GM18502 (cell line): ENCODE data around the gene HORMAD2.
"Not testable (repeated sequence)": the region's sequence is repeated elsewhere in the genome, so short reads cannot be mapped to it uniquely, and the experiment has no call there.

Experiments used
- ATAC-seq: cut with Tn5 transposase; IDR thresholded peaks from one replicate; pipeline ENCODE4 v1.9.1; 2021; ENCODE audit warnings: mild to moderate bottlenecking; ENCODE audit not compliant: unreplicated experiment, poor library complexity

The HORMAD2 gene

DNA sequence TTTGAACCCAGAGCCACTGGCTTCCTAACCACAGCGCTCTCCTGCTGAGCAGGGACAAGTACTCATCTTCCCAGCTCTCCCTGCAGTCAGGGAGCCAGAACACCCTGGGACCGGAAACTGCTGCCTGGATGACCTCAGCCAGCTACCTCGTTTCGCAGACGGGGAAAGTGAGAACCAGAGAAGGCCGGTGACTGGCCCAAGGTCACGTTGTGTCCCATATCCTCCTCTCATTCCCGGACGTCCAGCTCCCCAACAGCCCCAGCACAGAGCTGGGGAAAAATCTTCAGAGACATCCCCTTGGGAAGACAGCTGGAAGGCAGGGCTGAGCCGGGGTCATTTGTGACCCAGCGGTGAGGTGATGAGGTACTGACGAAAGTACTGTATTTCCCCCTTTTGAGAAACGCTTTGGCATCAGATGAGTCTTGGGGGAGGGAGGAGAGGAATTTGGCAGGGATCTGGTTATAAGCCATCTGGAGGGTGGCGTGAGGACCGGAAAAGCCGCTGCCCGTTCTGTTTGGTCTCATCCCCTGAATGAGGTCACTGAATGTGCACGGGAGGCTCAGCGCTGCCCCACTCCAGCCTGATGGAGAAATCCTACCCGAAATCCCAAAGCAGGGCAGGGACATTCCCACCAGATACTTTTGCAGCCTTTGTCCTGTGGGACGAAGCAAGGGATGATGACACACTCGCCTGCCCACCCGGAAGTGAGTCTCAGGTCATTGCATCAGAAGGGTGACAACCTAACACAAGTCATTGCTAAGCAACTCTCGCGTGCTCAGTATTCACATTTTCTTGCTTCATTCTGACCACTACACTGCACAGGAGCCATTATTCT lies 125.2 kb downstream of the HORMAD2 start:
- no peak for ATAC-seq

DNA sequence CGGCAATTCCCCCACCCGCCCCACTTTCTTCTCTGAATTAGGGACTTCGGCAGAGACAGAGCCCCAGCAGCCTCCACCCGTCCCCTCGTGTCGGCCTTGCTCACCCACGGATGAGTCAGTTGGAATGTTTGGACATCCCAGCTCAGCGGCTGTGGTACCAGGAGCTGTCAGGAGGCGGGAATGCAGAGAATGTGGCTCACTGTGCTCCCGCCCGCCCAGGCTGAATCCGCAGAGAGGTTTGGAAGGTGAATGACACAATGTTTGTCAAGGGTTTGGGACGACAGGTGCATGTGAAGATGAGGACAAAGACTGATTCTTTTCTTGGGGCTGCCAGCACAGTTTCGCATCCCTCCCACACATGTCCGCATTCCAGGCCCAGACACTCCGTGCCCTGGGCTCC lies 126.7 kb downstream of the HORMAD2 start:
- no peak for ATAC-seq

DNA sequence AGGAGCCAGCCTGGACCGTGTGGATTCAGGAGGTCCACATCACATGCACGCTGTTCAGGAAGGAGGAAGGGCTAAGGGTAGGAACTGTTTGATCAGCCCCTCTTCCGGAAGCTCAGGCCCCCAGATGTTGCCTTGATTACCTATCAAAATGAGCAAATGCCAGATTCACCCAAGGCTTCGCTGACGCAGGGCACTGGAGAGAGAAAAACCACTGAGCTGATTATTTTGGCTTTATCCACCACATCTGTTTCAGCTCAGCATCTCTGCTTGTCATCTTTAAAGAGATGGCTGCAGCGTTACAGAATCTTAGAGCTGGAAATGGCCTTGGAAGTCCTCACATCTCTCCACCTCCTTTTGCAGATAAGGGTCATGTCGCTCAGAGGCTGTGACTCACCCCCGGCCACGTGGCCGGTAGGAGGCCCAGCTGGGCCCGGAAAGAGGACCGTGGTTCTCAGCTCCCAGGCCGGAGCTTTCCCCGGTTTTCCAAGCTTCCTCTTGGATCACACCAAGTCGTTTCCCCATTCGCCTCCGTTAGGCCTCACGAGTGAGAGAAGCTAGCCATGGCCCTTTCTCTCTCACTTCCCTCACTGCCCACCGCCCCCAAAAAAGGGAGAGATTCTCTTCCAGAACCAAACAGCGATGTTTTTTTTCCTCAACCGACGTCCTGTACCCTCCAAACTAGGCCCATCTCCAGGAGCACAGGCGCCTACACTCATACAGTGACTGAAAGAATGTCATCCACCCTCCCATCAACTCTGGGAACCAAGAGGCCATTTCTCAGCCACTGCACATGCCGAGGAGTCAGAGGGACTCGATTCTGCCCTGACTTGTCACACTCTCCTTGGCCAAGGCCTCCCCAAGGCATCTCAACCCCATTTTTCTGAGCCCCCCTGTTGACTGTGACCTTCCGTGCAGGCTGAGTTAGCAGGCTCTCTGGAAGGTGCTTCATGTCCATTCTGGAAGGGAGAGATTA lies 128.7 kb downstream of the HORMAD2 start:
- no peak for ATAC-seq

DNA sequence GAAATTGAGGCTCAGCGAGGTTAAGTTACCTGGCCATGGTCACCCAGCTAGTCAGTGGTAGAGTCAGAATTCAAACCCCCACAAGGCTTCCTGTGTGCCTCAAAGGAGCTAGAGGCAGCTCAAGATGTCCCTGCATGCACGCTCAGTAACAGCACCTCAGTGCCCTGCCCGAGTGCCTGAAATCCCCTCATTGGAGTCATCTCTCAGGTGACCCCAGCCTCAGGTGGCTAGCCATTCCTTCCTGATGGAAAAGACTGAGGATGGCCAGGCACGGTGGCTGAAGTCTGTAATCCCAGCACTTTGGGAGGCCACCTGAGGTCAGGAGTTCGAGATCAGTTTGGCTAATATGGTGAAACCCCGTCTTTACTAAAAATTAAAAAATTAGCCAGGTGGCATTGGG lies 129.4 kb downstream of the HORMAD2 start:
- ATAC-seq, result no peak

DNA sequence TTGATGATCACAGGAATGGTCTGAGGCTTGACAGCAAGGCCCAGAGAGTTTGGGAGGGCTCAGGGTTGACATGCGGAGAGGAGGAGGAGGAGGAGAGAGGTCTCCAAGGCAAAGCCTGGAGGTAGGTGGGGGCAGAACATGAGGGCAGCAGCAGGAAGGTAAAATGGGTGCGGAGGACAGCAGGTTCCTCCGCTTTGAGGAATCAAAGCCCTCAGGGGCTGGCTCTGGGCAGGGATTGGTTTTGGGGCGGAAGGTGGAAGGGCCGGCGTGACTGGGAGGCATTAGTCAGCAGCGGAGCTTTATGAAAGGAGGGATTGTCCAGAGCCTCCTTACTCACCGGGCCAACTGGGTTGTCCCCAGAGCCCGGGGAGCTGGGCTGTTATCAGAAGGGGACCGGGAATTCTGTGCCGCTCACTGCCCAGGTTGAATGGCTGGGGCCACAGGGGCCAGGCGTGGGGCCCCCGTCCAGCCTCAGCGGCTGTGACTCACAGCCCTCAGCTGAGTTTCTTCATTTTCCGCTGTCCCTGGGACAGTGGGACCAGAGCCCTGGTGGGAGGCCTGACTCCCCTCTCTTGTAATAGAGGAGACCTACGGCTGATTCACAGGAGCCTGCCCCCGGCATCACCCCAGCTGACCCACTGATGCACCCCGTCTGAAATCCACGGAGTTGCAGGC lies 130.1 kb downstream of the HORMAD2 start:
- no peak for ATAC-seq

DNA sequence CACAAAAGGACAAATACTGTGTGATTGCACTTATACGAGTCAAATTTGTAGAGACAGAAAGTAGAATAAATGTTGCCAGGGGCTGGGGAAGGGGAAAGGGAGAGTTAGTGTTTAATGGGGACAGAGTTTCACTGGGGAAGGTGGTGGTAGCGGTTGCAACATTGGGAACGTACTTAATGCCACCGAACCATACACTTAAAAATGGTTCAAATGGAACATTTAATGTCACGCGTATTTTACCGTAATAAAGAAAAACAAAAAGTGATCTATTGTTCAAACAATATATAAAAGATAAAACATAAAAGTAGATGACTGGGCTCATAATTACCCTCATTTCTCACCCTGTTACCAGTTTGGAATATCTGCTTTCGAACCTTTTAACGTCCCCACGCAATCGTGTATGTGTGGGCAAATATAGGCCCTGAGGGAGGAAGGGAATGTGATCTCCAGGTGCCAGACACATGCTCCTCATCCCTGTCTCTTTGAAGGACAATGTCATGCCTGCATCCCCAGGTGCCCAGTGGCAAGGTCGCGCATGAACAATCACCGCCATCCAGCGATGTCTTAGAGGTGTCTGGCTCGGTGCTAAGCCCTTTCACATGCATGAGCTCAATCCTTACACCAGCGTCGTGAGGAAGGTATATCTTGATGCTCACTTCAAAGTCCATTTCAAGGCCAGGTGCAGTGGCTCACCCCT lies 131.0 kb downstream of the HORMAD2 start:
- no peak for ATAC-seq

DNA sequence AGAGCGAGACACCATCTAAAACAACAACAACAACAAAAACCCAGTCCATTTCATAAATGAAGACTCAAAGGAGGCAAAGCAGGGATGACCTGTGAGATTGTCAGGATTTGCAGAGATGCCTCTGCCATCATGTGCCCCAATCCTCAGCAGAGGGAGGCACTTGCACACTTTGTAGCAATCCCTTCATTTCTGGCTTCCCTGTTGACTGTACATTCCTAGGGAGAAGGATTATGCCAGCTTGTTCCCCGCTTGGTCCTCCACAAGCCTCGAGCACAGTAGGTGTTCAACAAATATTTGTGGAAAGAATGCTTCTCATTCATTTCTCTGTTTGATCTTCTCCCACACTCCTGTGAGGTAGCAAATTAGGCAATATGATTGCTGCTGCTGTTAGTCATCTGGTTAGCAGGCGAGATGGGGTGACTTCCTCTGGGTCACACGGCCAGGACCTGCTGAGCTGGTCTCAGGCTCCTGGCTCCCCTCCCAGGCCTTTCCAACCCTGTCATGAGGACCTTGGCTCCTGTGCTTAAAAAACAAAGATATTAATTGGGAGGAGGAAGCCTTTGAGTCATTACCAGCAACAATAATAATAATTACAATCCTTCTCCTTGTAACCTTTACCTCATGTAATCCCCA lies 132.2 kb downstream of the HORMAD2 start:
- no peak for ATAC-seq

DNA sequence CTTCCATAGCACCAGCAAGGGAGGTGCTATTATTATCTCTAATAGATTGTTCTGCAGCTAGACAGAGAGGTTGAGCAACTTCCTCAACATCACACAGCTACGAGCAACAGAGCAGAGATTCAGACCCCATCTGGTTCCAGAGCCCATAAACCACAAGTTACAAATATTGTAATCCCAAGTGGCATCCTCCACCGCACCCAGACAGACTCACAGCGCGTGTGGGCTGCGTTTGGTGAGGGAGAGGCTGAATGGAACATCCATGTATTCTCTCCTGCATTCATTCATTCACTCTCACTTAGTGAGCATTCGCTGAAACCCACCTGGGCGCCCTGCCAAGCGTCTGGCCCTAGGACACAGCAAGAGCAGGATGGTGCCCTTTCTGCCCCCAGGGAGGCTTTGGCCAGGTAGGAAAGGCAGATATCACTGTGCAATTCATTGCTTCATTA lies 132.8 kb downstream of the HORMAD2 start:
- no peak for ATAC-seq

DNA sequence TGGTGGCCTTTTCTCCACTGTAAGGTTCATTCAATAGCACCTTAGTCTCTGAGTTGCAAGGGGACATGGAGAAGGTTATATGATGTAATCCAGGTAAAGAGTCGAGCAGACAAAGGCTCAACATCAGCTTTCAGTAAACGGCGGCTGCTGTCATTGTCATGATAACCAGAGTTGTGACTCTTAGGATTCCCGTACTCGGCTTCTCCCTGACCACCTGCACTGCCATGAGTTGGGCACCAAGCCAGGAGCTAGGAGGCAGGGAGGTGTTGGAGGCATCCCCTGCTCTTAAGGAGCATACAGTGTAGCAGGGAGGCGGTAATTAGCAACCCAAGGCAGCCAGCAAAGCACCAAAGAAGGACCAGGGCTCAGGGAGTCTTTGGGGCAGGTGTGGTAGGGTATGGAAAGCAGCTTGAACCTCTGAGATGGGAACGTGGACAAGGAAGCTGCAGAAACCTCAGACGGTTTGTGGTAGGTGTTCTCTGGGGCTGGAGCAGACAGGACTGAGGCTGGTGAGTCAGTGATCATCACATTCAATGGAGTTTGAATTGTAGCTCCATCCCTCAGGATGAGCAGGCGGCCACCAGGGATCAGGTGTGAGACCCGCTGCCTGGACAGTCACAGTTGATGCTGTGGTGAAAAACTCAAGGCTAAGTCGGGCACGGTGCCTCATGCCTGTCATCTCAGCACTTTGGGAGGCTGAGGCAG lies 134.6 kb downstream of the HORMAD2 start:
- no peak for ATAC-seq

DNA sequence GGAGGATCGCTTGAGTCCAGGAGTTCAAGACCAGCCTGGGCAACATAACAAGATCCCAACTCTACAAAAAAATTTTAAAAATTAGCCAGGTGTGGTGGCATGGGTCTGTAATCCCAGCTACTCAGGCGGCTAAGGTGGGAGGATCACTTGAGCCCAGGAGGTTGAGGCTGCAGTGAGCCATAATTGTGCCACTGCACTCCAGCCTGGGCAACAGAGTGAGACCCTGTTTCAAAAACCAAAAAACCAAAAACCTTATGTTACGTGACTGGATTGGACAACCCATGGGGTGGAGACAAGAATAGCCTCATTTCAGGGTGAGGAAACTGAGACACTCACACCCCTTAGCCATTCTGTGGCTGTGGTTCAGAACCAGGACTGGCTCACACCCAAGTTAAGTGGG lies 136.0 kb downstream of the HORMAD2 start:
- ATAC-seq, result not testable (repeated sequence)

DNA sequence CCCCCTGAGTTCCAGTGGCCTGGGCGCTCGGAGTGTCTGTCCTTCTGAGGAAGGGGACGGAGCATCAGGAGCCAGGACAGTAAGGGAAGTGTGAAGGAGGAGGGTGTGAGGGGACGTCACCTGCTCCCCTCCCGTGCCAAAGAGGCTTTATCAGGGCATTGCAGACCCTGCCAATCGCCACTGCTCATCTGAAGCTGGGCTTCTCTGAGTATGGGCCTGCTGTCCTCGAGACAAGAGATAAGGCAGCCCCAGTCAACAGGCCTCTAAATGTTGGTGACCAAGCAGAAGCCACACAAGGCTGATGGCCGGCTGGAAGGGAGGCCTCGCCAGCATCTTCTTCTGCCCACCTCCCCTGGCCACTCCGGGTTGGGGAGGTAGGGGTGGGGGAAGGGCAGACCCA lies 136.4 kb downstream of the HORMAD2 start:
- ATAC-seq, result no peak

DNA sequence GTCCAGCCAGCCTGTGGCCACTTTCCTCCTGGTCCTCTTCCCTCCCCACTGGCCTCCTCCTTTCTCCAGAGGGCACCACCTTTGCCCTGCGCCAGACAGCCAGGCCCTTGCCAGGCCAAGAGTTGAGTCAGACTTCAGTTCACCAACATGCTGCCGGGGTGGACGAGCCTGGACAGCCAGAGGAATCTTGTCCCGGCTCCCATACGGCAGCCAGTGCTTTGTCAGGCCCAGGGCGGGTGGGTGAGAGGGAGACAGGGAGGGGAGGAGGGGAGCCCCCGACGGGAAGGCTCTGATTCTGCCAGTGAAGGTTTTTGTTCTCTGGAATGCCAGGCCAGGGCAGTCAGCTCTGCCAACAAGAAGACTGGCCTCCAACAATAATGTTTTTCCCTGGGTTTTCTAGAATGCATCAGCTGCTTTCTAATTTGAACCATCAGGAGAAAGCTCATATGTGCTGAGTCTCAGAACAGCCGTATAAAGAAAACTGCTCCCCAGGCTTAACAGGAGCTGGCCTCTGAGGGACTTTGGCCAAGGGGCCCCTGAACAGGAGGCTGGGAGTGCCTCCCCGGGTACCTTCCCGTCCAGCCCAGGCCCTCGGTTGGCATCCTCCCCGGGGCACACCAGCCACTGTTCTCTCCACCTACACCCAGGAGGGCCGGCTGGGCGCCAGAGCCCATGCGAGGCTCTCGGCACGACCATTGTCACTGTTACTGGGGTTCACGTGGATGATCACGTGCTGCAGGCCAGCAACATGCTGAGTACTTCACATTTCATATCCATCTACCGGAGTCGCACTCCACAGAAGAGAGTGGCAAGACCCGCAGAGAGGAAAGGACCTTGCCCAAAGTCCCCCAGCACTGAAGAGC lies 137.7 kb downstream of the HORMAD2 start:
- no peak for ATAC-seq

DNA sequence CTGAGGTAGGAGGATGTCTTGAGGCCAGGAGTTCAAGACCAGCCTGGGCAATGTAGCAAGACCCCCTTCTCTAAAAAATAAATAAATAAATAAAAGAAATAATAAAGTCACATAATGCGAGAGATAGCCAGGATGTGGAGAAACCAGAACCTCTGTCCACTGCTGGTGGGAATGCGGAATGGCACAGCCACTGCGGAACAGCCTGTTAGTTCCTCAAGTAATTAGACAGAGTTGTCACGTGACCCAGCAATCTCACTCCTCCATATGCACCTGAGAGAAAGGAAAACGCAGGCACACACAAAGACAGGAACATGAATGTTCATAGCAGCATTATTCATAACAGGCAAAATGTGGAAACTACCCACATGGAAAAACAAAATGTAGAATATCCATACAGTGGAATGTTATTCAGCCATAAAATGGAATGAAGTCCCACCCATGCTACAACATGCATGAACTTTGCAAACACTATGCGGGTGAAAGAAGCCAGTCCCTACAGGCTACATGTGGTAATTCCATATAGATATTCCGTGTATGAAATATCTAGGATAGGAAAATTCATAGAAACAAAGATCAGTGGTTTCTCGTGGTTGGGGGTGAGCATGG lies 138.9 kb downstream of the HORMAD2 start:
- ATAC-seq, result no peak

DNA sequence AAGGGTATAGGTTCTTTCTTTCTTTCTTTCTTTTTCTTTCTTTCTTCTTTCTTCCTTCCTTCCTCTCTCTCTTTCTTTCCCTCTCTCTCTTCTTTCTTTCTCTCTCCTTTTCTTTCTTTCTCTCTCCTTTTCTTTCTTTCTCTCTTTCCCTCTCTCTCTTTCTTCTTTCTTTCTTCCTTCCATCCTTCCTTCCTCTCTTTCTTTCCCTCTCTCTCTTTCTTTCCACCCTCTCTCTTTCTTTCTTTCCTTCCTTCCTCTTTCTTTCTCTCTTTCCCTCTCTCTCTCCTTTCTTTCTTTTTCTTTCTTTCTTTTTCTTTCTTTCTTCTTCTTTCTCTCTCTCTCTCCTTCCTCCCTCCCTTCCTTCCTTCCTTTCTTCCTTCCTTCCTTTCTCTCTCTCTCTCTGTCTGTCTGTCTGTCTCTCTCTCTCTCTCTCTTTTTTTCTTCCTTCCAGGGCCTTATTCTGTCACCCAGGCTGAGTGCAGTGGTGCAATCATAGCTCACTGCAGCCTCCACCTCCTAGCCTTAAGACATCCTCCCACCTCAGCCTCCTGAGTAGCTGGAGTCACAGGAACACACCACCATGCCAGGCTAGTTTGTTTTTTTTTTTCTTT lies 139.5 kb downstream of the HORMAD2 start:
- no peak for ATAC-seq

DNA sequence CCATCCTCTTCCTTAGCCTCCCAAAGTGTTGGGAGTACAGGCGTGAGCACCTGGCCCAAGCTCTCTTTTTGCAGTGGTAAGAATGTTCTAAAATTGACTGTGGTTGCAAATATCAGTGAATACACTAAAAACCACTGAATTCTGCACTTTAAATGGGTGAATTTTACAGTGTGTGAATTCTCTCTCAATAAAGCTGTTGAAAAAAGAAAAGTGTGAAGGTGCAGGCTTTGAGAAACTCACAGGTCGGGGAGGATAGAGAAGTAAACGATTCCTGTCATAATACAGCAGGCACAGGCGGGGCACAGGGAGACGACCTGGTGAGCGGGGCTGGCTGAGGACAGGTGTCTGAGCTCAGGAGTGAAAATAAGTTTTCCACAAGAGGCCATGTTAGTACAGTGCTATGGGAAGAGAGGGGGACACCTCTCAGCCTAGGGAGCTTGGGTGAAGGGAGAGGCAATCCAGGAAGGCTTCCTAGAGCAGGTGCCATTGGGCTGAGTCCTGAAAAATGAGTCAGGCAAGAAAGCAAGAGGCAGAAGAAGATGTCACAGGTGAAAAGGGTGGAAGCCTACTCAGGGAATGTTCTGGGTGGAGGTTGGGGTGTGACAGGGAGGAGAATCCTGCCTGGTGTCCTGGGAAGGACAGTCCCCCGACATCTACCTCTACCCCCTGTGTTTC lies 140.2 kb downstream of the HORMAD2 start:
- no peak for ATAC-seq

DNA sequence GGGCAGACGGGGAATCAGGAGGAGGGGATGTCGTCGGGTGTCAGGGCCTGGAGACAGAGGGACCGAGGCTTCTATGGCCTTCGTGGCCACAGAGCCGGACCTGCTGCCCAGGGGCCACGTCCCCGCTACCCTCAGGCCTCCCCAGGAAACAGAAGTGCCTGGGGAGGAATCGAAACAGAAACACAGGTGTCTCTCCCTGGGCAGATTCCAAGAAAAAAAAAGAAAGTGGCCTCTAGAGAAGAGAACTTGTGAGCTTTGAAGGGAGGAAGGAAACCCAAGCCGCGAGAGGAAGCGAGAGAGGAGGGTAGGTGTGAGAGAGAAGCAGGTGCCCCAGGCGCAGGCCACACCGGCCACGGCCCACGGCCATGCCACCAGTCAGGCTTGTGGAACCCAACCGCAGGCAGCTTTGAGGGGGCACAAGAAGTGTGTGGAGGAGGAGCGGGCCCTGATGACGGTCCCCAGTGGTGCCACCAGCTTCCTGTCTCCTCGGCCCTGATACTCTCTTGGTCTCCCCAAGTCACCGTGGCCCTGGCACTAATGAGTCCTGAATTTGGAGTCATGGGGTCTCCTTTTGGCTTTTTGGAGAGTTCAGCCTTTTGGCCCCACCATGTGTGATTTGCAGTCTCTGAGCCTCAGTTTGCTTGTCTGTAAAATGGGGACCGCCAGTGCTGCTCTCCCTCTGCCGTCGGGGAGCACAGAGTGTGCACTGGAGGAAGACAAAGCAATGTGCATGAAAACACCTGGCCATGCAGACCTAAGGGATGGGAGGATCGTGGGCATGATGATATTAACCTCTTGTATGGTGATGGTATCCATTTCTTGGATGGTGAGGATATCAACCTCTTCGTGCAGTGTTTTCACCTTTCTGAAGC lies 141.1 kb downstream of the HORMAD2 start:
- ATAC-seq, result no peak
